ENCODE data around the gene HBD.

DNA sequence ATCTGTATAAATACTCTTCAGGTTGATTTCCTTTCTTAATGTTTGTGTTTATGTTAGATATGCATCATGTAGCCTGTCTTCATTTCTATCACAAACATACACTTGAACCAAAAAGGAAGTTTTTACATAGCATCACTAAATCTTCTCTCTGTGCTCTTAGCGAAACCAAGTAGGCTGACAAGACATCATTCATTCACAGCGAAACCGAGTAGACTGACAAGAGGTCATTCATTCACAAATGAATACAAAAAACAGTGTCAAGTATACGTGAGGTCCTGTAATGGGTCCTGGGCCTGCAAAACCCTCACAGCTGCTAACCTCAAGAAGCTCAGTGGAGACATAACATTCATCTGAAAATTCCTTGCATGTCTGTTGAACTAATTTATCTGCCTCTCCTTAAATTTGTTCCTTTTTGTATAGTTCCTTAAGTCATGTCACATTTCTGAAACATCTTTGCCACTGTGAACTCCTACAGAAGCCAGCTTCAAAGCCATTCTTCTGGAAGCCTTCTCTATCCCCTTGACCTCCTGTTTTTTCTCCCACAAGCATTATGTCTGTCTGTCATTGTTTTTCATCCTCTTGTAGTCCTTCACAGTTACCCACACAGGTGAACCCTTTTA lies 45.3 kb upstream of the HBD start:
- TF ChIP-seq CTCF (IDR thresholded peaks at IDR 0.05) (no peak), REST (IDR thresholded peaks at IDR 0.05; ENCODE audit: insufficient read depth in 1 of 2, low read depth in 2 of 2, low read length in 1 of 2) (no peak), SIN3A (IDR thresholded peaks at IDR 0.05; ENCODE audit: borderline replicate concordance, insufficient read depth, low read depth, low read length) (no peak), POLR2AphosphoS5 (IDR thresholded peaks at IDR 0.05; ENCODE audit: low read depth, low read length) (no peak)
